HG03139 (cell line): ENCODE measurements around the gene FBXO47.
"Not testable (repeated sequence)": the region's sequence is repeated elsewhere in the genome, so short reads cannot be mapped to it uniquely, and the experiment has no call there.

Source experiments
- ATAC-seq: cut with Tn5 transposase; IDR thresholded peaks from one replicate; pipeline ENCODE4 v1.9.1; 2021; ENCODE audit not compliant: unreplicated experiment

Gene FBXO47

DNA sequence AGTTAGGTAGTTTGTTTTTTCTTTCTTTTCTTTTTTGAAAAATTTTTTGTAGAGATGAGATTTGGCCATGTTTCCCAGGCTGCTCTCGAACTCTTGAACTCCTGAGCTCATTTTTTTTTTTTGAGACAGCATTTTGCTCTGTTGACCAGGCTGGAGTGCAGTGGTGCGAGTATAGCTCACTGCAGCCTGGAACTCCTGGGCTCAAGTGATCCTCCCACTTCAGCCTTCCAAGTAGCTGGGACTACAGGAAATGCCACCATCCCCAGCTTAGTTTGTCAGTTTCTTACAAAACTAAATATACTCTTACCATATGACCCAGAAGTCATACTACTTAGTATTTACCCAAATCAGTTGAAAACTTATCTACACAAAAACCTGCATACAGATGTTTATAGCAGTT is 14.4 kb upstream of the FBXO47 start:
- no peak for ATAC-seq

GRCh38 chr17:38980490-38981217 is 13.5 kb upstream of the FBXO47 start:
- ATAC-seq = no peak

DNA sequence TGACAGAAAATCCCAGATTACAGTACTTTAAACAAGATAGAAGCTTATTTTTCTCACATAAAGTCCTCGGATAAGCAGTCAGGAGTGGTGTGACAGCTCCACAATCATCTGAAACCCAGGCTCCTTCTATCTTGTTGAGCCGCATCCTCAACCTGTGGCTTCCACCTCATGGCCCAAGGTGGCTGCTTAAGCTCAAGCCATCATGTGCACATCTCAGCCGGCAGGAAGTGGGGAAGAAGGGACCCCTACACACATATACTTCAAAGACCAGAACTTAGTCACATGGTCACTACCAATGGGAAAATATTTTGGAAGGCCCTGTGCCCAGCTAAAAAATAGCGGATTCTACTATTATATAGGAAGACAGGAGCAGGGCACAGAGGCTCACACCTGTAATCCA is 11.0 kb upstream of the FBXO47 start:
- ATAC-seq = no peak

DNA sequence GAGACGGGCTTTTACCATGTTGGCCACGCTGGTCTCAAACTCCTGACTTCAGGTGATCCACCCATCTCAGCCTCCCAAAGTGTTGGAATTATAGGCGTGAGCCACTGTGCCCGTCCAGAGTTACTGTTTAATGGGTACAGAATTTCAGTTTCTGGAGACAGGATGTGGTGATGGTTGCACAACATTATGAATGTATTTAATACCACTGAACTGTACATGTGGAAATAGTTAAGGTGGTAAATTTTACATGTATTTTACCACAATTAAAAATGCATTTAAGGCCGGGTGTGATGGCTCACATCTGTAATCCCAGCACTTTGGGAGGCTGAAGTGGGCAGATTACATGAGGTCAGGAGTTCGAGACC is 9.0 kb upstream of the FBXO47 start:
- ATAC-seq = not testable (repeated sequence)

- no peak for ATAC-seq
These were observed 3.6 kb upstream of the FBXO47 start for GRCh38 chr17:38970804-38971203.

DNA sequence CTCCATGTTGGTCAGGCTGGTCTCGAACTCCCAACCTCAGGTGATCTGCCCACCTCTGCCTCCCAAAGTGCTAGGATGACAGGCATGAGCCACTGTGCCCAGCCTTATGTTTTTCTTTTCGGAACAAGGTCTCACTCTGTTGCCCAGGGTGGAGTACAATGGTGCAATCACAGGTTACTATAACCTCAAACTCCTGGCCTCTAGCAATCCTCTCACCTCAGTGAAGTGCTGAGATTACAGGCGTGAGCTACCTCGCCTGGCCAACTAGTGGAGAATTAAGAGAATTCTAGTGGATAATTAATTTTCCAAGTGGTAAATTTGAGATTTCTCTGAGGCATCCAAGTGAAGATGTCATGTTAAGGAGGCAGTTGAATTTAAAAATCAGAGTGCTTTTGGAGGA is 2.9 kb upstream of the FBXO47 start:
- ATAC-seq = no peak

DNA sequence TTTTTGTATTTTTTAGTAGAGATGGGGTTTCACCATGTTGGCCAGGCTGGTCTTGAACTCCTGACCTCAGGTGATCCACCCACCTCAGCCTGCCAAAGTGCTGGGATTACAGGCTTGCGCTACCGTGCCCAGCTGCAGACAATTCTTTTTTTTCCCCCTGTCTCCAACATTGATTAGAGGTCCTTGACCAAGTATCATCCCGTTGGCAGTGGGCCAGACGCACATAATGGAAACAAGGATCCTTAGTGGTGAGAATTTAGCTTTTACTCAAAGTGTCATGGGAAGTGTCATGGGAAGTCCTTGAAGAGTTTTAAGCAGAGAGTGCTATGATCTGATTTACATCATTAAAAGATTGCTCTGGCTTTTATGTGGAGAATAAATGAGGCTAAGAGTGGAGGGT is 2.1 kb upstream of the FBXO47 start:
- ATAC-seq = no peak

DNA sequence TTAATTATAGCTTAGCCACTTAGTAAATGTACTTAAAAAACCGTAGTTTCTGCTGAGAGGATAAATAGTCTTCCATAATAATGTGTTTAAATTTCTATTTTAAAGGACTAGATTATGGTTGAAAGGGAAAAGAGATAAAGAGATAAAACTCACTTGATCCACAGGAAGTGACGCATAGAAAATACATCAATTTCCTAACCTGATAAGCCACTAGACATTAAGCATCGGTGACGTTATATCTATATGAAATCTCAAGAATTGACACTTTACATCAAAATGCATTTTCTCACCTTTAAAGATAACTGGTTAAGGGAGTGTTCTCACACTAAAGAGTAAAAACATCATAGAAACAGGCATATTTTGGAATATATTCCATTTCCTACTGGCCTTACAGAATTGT is 5.8 kb downstream of the FBXO47 start:
- ATAC-seq = no peak

- no peak for ATAC-seq
These were observed 6.8 kb downstream of the FBXO47 start for GRCh38 chr17:38960402-38960801.

GRCh38 chr17:38959508-38959907 is 7.7 kb downstream of the FBXO47 start:
- ATAC-seq = no peak

DNA sequence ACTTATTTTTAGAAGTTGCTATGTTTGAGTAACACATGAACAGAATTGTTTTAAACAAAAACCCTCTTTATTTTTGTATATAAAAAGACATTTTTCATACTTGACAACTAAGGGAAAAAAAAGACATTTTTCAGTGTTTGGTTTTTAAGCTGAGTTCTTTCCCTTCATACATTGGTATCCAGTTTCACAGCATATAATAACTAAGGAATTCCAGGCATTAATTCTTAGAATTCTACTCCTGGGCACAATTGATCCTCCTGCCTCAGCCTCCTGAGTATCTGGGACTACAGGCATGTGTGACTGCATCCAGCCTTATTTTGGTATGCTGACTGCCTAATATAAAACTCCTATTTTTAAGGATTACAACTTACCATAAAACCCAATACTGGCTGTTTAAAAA is 8.4 kb downstream of the FBXO47 start:
- ATAC-seq = no peak

DNA sequence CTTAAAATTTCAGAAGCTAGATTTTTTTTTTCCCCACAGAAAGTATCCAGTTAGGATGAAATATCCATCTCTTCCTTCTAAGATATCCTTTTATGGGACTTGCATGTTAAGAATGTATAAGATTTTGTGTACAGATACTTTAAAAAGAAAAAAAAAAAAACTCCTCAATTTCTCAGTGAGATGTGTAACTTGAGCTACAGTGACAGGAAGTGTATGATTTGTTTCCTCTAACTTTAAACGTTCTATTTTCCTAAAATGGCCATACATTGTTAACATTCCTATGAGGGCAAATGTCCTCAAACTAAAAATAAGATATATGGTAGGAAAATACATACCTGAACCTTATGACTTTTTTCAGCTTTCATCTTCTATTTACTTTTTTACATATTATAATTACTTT is 8.9 kb downstream of the FBXO47 start:
- no peak for ATAC-seq

GRCh38 chr17:38953800-38954199 is 13.4 kb downstream of the FBXO47 start:
- not testable (repeated sequence) for ATAC-seq

GRCh38 chr17:38947189-38947588 is 20.0 kb downstream of the FBXO47 start:
- ATAC-seq = no peak

DNA sequence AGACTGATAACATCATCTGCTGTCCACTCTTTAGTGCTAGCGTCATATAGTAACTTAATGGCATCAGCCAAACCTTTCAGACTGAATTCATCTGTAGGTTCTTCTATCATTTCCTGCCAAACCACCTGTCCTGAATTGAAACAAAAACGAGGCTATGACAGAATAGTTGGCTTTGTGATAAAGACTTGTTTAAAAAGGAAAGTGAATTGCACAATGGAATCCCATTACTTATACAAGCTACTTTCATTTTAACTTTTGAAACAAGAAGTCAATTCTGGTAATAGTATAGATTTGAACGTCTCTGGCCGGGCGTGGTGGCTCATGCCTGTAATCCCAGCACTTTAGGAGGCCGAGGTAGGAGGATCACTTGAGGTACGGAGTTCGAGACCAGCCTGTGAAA is 23.6 kb downstream of the FBXO47 start:
- ATAC-seq = no peak

DNA sequence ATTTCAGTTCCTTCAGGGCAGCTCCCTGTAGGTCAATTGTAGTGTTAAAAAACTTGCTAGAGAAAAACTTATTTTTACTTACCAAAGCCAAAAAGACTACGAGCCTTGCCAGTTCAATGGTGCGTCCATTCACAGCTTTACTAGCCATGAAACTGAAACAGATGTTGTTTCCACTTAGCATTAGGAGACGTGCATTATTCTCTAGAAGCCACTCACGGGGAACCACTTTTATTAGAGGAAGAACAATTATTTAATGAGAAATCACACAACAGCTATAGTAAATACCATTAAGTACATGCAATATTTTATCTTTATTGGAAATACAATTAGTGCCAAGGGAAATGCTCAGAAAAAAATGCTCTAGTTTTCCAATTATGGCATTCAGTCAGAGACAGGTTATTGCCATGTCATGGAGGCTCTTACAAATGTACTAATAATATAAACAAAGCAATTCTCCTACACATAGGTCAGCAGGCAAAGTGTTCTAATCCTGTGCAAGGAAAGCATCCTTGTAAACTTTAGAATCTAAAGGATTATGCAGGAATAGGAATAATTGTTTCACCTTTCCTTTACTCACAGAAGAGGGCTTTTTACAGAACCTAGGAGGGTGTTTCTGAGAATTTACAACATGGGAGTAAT is 24.4 kb downstream of the FBXO47 start:
- no peak for ATAC-seq

GRCh38 chr17:38940404-38940803 is 26.8 kb downstream of the FBXO47 start:
- ATAC-seq = no peak

GRCh38 chr17:38939987-38940386 is 27.2 kb downstream of the FBXO47 start:
- ATAC-seq = no peak

DNA sequence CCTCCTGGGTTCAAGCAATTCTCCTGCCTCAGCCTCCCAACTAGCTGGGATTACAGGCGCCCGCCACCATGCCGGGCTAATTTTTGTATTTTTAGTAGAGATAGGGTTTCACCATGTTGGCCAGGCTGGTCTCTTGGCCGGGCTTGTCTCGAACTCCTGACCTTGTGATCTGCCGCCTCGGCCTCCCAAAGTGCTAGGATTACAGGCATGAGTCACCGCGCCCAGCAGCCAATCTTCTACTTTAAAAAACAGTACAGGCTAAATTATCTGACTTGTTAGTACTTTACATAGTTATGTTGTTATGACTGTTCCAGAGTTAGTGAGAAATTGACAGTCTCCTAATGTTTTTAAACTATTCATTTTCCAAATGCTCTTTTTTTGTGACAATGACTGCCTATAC is 33.2 kb downstream of the FBXO47 start:
- not testable (repeated sequence) for ATAC-seq

- not testable (repeated sequence) for ATAC-seq
These were observed 36.4 kb downstream of the FBXO47 start for GRCh38 chr17:38930782-38931181.

GRCh38 chr17:38926293-38927070 is 40.7 kb downstream of the FBXO47 start:
- ATAC-seq = no peak
